GM19025 (cell line): Measurements from ENCODE around the gene SCAPER.

Experiments
- ATAC-seq: cut with Tn5 transposase; IDR thresholded peaks from one replicate; pipeline ENCODE4 v1.9.1; 2021; ENCODE audit warnings: mild to moderate bottlenecking, low read depth, moderate library complexity; ENCODE audit not compliant: unreplicated experiment

Gene SCAPER

DNA sequence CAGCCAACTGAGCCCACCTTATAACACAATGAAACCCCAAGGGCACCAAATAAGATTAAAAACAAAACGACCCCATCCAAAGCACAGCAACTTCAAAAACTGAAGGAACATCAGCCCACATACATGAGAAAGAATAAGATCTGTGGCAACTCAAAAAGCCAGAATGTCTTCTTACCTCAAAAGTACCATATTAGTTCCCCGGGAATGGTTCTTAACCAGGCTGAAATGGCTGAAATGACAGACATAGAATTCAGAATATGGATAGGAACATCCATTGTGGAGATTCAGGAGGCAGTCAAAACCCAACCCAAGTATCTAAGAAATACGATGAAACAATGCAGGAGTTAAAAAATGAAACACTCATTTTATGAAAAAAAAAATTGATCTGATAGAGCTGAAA lies 222.3 kb downstream of the SCAPER start:
- no peak for ATAC-seq

DNA sequence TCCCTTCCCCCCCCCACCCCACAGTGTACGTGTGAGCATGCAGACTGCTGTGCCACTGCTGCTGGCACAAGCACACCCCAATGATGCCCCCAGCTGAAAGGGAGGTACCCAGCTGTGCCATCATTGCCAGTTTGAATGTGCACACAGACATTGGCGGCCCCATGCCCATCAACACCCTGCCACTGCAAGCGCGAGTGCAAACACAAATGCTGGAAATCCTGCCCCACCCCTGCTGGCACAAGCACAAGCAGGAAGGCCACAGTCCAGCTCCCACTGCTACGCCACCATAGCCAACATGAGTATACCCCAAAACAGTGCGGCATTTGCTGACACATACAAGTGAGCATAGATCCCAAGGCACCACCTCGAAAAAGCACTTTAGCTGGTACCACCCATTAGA lies 222.9 kb downstream of the SCAPER start:
- ATAC-seq = no peak

- no peak for ATAC-seq
These were observed 226.4 kb downstream of the SCAPER start for GRCh38 chr15:76678766-76679165.

DNA sequence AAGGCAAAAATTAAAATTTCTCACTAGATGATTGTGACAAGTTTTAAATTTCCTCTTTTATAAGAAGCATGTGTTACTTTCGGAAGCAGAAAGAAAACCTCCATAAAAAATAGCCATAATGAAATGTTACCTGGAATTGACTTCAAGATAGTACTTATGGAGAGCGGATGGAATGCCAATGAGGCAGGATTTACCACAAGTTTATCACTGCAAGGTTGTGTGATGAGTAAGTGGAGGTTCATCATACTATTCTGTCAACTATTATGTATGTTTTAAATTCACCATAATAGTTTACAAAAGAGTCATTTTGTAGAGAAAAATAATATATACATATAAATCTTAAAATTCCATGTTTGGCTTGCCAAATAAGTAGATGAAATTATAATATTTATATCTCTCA lies 230.3 kb downstream of the SCAPER start:
- ATAC-seq = no peak

GRCh38 chr15:76669521-76670207 lies 235.5 kb downstream of the SCAPER start:
- no peak for ATAC-seq

DNA sequence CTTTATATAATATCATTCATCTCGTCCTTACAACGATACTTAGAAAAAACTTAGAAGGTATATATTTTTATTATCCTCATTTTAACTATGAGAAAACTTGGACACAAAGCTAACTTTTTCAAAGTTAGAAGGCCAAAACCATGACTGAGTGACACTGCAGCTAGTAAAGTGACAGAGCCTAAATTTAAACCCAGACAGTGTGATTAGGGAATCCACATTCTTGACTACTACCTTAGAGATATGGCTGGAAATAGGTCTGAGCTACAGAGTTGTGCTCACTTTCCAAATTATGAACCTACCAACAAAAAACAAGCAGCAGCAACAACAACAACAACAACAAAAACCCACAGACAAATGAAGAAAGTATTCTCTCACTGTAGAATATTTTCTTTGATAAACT lies 236.2 kb downstream of the SCAPER start:
- ATAC-seq = no peak

DNA sequence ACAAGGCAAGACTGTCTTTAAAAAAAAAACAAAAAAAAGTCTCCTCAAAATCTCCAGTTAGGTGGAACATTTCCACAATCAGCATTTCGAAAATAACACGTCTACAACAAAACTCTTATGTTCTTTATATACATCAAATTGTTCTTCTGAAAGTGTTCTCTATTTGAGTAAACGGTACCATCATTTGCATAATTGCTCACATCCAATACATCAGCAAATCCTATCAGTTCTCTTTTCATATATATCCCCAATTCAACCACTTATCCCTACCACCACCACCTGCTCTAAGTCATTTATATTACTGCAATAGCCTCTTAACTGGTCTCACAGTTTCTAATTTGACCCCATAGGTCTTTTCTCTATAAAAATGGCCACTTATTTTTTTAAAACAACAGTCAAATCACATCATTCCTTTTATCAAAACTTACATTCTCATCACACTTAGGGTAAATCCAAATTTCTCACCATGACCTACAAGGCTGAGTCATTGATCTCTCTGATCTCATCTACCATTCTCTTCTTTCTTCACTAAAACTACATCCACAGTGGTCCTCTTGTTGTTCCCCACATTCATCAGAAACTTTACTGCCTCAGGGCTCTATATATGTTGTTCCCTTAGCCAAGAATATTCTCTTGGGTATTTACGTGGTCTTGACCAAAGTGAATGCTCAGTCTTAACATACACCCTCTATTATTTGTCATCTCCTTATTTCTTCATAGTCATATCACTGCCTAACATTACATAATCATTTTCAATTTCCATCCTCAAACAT lies 237.0 kb downstream of the SCAPER start:
- no peak for ATAC-seq

GRCh38 chr15:76664895-76665294 lies 240.2 kb downstream of the SCAPER start:
- no peak for ATAC-seq

DNA sequence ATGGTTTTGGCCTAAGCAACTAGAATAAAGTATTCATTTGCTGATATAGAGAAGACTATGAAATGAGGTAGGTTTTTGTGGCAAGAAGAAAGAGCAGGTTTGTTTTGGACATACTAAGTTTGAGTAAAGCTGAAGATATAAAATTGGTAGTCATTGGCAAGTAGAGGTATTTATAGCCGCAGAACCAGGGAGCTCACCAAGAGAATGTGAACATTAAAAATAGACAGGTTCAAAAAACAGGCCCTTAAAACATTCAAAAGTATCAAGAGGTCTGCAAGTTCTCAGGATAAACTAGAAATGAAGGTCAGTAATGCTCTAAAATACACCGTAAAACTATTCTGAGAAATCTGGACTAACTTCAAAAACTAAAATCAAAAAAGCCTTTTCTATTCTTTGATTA lies 240.7 kb downstream of the SCAPER start:
- ATAC-seq = no peak

DNA sequence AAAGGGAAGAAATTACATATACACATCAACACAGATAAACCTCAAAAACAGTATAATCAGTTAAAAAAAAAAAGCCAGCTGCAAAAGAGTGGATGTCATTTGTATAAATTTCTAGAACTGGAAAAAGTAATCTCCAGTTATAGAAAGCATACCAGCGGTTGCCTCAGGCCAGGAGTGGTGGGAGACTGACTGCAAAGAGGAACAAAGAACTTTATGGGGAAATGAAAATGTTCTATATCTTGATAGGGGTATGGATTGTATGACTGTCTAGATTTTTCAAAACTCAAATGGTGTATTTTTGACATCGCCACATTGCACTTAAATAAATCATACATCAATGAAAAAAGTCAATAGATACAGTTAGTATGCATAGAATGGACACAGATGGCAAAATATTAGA lies 241.6 kb downstream of the SCAPER start:
- ATAC-seq = no peak

DNA sequence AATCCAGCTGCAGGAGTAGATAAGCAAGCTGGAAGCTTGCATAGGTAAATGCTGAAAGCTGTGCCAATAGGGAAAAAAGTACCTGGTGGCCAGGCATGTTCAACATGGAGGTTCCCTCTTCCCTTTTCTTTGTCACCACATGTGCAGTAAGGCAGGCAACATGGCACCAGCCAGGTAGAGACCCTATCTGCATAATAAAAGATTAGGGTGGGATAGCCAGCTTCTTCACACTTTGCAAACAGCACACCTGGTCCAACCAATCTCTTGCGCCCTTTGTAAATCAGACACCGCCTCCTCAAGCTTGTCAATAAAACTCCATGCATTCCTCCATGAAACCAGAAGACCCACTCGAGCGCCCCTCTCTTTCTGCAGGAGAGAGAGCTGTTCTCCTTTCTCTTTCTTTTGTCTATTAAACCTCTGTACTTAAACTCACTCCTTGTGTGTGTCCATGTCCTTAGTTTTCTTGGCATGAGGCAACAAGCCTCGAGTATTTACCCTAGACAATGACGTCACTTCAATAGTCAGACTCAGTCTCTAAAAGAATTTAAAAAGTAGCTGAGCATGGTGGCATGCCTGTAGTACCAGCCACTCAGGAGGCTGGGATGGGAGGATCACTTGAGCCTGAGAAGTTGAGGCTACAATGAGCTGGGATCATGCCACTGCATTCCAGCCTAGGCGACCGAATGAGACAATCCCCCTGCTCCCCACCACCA lies 256.3 kb downstream of the SCAPER start:
- no peak for ATAC-seq

- no peak for ATAC-seq
These were observed 257.5 kb downstream of the SCAPER start for GRCh38 chr15:76647612-76648011.

- ATAC-seq = no peak
These were observed 260.5 kb downstream of the SCAPER start for GRCh38 chr15:76644646-76645045.

DNA sequence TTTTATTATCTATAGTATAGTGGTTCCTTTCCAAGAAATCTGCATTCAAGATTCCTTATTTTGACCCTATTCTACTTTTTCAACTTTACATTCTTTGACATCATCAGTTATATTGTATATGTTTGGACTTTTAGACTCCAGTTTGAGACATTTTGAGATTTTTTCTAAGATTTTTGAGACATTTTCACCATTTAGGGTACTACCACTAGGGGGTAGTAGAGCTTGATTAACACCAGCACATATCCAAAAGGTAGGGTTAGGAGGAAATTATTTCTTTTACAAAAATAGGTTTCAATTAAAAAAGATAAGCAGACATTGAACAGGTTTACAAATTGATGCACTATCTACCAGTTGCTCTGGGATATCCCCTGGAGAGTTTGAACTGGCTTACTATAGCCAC lies 262.5 kb downstream of the SCAPER start:
- no peak for ATAC-seq

GRCh38 chr15:76637166-76637565 lies 268.0 kb downstream of the SCAPER start:
- ATAC-seq = no peak

DNA sequence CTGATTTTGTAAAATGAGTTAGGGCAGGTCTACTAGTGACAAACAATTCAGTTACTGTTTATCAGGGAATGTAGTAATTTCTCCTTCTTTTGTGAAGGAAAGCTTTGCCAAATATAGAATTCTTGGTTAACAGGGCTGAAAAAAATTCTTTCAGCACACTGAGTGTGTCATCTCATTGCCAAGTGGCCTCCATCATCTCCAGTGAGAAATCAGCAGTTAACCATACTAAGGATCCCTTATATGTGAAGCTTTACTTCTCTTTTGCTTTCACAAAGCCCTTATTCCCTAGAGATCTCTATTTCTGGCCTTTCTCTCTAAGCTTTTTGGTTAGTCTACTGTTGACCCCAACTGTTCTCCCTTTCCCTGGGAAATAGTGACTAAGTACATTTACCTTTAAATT lies 269.1 kb downstream of the SCAPER start:
- ATAC-seq = no peak

DNA sequence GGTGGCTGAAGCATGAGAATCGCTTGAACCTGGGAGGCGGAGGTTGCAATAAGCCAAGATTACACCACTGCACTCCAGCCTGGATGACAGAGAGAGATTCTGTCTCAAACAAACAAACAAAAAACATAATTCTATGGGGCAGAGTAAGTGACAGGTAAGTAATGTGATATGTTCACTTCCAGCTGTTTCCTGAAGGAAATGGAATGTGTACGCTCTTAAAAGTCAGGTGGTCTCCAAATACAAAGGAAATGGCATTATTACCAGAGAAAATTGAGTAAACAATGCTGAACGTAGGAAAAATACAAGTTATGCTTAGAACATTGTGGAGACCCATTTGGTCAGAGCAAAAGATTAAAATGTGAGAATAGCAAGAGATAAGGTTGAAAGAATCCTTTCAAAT lies 278.5 kb downstream of the SCAPER start:
- ATAC-seq = no peak

- ATAC-seq = no peak
These were observed 279.9 kb downstream of the SCAPER start for GRCh38 chr15:76625267-76625666.

DNA sequence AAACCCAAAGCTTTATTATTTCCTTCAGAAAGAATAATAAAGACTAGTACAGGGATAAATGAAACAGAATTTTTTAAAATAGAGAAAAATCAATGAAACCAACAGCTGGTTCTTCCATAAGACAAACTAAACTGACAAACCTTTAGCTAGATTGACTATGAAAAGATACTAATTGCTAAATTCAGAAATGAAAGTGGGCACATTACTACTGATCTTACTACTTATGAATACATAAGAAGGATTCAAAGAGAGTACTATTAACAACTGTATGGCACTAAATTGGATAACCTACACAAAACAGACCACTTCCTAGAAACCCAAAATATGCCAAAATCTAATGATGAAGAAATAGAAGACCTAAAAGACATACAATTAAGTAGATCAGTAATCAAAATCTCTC lies 290.4 kb downstream of the SCAPER start:
- ATAC-seq = no peak

DNA sequence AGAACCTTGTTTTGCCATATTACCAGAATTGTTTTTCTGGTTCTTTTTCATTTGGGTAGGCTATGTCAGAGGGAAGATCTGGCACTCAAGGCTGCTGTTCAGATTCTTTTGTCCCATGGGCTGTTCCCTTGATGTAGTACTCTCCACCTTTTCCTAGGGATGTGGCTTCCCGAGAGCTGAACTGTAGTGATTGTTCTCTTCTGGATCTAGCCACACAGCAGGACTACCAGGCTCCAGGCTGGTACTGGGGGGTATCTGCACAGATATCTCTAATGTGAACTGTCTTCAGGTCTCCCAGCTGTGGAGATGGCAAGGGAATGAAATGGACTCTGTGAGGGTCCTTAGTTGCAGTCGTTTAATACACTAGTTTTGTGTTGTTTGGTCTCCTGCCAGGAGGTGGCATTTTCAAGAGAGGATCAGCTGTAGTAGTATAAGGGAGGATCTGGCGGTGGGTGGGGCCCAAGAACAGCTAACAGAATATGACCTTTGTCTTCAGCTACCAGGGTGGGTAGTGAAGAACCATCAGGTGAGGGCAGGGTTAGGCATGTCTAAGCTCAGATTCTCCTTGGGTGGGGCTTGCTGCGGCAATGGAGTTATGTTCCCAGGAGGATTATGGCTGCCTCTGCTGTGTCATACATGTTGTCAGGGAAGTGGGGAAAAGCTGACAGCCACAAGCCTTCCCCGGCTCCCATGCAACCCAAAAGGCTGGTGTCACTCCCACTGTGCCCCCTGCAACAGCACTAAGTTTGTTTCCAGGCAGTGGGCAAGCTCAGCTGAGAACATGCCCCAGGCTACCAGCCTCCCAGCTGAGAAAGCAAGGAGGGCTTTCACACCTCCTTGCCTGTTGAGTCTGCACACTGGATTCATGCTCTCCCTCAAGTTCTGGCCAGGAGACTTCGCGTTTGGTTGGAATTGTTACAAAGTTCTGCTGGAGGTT lies 316.1 kb downstream of the SCAPER start:
- no peak for ATAC-seq

- ATAC-seq = no peak
These were observed 319.6 kb downstream of the SCAPER start for GRCh38 chr15:76585576-76585897.
